Hippocampal formation (tissue), 2 donors: ENCODE data around the gene OPRD1.
"Not testable (repeated sequence)": the region's sequence is repeated elsewhere in the genome, so short reads cannot be mapped to it uniquely, and the experiment has no call there.

Experiments
- DNase-seq, 2 donors: peaks; one replicate each; lab custom pipeline; 2025; lab: John Stamatoyannopoulos, UW

OPRD1 gene

GRCh38 chr1:28811766-28812668, at the start of gene OPRD1:
Gene OPRD1 (plus strand): TSS chr1:28812170. CDS start chr1:28812384, 214 bp downstream.
- DNase-seq, result no peak

- no peak for DNase-seq
Measured at GRCh38 chr1:28766532-28767183, 45.3 kb upstream of the OPRD1 start.

- no peak for DNase-seq
Measured at GRCh38 chr1:28770601-28771165, 41.3 kb upstream of the OPRD1 start.

- not testable (repeated sequence) for DNase-seq
Measured at GRCh38 chr1:28771921-28772320, 40.0 kb upstream of the OPRD1 start.

GRCh38 chr1:28773105-28773504, 38.9 kb upstream of the OPRD1 start:
- no peak for DNase-seq

DNA sequence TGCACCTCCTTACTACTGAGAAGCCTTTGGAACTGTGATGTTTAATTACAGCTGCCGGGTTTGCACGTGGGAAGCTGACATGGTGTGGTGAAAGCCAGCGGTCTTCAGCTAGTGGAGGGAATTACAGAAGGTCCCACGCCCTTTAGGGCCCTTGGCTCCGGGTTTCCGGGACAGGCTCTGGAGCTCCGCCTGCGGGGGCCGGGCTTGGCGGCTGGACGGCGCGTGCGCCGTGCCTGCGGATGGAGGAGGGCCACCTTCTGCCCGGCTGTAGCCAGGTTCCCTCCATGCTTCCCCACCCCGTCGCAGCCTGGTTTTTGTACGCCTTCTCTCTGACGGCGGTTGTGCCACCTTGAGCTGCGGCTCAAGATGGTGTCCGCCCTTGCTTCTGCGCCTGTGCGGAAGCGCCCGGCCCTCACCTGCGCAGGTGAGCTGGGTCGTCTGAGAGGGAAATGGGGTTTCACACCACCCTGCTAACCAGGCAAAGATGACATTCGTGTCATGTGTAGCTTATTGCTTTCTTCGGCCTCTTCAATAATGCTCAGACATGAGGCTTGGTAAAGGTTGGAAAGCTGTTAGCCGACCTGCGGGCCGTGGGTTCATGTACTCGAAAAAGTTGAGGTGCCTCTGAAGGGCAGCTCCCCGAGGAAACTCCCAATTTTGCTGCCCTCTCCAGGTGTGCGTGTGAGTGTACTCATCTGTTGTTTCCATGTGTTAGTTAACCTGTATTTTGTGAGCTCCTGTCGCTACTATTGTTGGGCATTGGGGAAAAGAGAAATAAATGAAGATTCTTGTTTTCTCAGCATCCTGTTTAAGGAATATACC, 36.6 kb upstream of the OPRD1 start:
- DNase-seq, result peak in 1 of 2 donors; percentile 46

GRCh38 chr1:28776341-28776740, 35.6 kb upstream of the OPRD1 start:
- DNase-seq, result no peak

DNA sequence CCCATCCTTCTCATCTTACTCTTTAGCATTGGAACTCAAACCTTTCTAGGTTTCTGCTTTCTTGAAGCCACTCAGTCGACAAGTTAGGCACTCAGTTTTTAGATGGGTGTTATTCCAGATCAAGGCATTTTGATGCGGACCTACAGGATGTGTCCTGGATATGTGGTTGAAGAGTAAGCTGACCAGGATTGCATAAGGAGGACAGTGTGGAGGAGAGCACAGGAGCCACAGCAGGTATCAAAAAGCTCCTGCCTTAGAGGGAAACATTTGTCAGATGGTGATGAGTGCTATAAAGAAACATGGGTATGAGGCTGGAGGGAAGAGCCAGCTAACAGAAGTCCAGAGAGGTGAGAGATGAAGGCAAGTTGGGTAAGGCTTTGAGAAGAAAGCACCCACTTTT, 33.9 kb upstream of the OPRD1 start:
- DNase-seq, result no peak

- DNase-seq, result no peak
Measured at GRCh38 chr1:28779751-28780408, 32.1 kb upstream of the OPRD1 start.

GRCh38 chr1:28781305-28781704, 30.7 kb upstream of the OPRD1 start:
- no peak for DNase-seq

GRCh38 chr1:28782011-28782410, 30.0 kb upstream of the OPRD1 start:
- DNase-seq, result no peak

- no peak for DNase-seq
Measured at GRCh38 chr1:28783363-28783762, 28.6 kb upstream of the OPRD1 start.

DNA sequence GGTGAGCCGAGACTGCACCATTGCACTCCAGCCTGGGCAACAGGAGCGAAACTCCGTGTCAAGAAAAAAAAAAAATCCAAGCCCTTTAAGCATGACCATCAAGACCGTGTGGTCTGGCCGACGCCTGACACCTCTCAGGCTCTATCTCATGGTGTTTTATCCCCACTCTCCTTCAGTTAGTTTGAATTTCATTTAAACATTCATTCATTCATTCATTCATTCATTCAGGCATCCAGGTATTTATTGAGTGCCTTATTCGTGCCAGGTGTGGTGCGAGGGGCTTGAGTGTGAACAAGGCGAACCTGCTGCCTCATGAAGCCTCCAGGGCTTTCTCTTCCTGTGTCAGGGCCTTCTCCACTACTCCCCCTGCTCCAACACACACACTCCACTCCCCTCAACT, 22.6 kb upstream of the OPRD1 start:
- DNase-seq, result no peak

GRCh38 chr1:28789816-28790215, 22.2 kb upstream of the OPRD1 start:
- DNase-seq, result no peak

- no peak for DNase-seq
Measured at GRCh38 chr1:28790377-28791035, 21.5 kb upstream of the OPRD1 start.

- DNase-seq, result not testable (repeated sequence)
Measured at GRCh38 chr1:28791929-28792328, 20.0 kb upstream of the OPRD1 start.

DNA sequence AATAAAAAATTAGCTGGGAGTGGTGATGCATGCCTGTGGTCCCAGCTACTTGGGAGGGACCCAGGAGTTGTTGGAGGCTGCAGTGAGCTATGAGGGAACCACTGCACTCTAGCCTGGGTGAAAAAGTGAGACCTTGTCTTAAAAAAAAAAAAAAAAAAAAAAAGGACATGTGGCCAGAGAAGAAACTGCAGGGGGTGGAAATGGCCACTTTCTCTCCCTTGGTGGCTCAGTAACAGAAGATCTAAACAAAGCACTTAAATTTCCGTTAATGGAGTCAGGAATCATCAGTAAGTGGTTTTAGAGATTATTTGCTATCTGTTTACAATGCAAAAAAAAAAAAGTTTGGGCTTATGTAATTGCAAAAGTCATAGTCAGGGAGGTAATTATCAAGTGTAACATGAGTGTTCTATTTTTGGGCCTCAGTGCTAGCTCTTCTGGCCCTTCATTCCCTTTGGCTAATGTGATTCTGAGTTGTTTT, 19.3 kb upstream of the OPRD1 start:
- DNase-seq, result no peak

- DNase-seq, result not testable (repeated sequence)
Measured at GRCh38 chr1:28794582-28794981, 17.4 kb upstream of the OPRD1 start.

- DNase-seq, result no peak
Measured at GRCh38 chr1:28796352-28797211, 15.4 kb upstream of the OPRD1 start.

DNA sequence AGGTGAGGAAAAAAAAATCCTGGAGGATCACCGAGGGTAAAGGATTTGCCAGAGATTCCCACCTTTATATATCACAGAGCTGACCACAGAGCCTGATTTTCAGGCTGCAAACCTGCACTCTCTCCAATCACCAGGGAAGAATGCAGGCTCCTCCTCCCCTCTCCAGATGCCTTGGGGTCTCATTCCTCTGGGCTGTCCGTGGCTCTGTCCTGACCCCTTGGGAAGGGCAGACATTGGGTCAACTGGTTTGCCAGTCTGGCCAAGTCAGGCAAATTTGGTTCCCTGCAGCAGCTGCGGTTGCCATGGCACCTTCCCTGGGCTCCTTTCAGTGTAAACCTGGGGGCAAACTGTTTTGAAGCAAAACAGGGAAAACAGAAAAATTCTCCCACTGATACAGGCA, 11.6 kb upstream of the OPRD1 start:
- DNase-seq, result no peak
